ENCODE data around the gene TCF7L2.

The TCF7L2 gene

DNA sequence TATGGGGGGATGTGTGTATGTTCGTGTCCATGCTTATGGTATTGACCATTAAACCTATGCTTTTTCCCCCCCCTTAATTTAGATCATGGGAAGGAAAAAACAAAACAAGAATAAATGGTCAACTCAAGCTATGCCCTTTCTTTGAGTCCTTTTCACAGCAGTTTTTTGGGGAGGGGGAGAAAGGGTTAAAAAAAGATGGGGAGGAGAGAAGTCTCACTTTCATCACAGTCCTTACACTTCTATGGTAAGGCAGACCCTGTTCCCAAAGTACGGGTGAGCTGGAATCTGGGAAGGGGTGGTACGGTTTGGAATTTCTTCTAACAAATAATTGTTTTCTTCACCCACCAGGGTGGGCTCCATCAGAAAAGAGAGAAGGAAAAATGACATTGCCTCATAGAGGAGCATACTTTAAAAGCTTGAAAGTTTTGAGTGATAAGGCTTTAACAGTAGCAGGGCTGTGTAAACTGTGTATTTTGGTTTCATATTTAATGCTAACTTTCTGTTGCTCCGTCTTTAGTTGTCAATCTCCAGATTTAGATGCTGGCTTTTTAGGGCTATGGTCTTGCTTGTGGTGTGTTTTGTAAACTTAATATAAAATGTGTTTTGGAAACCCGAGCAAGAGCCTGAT, 180.1 kb downstream of the TCF7L2 start:
- DNase-seq = no peak

- peak; percentile 93 for DNase-seq
Observed at GRCh38 chr10:113131613-113132261, 181.7 kb downstream of the TCF7L2 start.

GRCh38 chr10:113132591-113133121, 182.6 kb downstream of the TCF7L2 start:
- DNase-seq = peak; percentile 79

DNA sequence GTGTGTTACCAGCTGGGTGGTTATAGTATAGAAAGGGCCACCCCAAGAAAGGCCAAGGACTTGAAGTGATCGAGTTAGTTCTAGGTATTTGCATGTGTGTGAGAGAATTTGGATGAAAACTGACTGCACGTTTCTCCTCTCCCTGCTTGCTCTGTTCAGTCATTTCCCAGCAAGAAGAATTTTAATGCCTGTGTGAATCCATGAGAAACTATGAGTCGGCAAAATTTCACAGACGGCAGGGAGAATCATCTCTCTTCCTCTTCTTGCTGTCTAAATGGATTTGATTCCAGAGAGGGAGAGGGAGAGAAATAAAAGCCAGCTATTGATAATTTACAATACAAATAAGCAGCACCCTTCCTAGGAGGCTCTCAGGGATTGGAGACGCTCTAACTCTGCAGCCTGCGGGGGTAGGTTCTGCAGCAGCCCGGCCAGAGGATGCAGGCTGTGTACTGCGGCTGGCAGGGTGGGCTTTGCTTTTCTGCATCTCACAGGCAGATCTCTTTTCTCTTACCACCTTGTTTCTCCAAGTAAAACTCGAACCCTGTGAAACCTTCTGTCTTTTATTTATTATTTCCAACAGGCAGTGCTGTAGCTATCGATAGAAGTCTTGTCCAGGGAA, 183.6 kb downstream of the TCF7L2 start:
- DNase-seq = peak; percentile 81

DNA sequence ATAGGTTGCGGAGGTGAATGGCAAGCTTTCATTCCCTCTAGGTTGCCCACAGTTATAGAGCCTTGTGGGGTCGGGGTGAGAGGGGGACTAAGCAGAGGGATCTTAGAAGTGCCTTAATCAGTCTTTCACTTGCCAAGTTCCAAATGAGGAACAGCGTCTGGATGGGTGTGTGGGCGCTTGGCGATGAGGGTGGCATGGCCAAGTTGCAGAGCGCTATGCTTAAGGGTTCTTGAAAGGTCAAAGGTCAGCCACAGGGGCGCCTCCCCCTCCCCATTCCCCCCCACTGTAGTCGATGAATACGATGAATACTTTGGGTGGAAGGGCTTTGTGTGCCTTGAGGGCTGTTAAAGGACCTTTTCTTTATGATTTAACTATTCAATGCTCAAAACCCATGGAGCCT, 185.0 kb downstream of the TCF7L2 start:
- no peak for DNase-seq

- no peak for DNase-seq
Observed at GRCh38 chr10:113137941-113138685, 188.1 kb downstream of the TCF7L2 start.

GRCh38 chr10:113138937-113139585, 189.0 kb downstream of the TCF7L2 start:
- DNase-seq = no peak

GRCh38 chr10:113139699-113140098, 189.7 kb downstream of the TCF7L2 start:
- DNase-seq = peak; percentile 35

- no peak for DNase-seq
Observed at GRCh38 chr10:113140143-113141011, 190.3 kb downstream of the TCF7L2 start.

DNA sequence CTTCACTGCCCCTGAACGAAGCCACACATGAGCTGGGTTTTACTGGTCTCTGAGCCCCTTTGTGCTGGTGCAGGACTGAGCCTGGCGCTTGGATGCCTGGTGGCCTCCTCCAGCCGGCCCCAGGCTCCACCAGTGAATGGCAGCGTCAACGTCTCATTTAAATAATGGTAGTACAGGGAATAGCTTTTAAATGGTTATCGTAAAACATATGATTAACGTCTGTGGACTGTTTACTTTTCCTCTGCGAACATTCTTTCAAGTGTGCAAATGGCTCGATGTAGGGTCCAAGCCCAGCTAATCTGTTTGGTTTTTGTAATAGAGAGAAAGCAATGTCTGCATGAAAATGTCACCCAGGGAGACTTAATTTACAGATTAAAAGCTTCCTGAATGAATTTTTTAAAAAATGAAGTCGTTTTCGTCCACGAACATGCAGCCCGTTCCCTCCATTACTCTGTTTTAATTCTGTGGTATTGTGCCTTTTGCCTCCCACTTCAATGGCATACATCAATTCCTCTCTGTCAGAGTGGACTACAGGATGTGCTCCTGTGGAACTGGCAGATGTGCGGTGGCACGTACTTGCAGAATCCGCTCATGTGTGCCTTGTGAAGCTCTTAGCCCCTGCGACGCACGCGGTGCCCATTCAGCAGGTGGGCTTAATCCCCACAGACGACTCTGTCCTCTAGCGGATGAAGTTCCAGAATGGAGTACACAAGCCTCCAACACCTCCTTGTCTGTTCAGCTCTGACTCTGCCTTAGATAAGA, 192.7 kb downstream of the TCF7L2 start:
- DNase-seq = no peak

- DNase-seq = no peak
Observed at GRCh38 chr10:113144576-113144975, 194.5 kb downstream of the TCF7L2 start.

GRCh38 chr10:113148071-113148825, 198.2 kb downstream of the TCF7L2 start:
- DNase-seq = peak; percentile 25

- DNase-seq = peak; percentile 55
Observed at GRCh38 chr10:113148901-113149300, 198.9 kb downstream of the TCF7L2 start.

DNA sequence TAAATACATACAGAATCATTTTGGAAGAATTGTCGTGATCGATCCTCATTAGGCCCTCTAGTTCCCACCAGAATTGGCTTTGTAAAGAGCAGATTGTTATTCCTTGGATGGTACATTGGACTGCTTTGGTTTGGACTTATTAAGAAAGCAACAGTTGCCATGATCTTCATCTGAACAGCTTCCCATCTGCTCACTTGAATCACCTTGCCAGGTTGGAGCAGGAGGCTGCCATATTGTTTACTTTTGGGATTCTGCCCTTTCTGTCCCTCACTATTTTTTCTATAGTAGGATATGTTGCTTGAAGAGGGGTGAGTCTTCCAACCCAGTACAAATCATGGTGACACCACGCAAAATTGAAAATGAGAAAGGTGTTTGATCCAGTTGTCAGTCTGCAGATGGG, 199.6 kb downstream of the TCF7L2 start:
- no peak for DNase-seq

GRCh38 chr10:113151190-113151666, 201.2 kb downstream of the TCF7L2 start:
- DNase-seq = no peak

GRCh38 chr10:113153493-113154102, 203.6 kb downstream of the TCF7L2 start:
- peak; percentile 48 for DNase-seq

DNA sequence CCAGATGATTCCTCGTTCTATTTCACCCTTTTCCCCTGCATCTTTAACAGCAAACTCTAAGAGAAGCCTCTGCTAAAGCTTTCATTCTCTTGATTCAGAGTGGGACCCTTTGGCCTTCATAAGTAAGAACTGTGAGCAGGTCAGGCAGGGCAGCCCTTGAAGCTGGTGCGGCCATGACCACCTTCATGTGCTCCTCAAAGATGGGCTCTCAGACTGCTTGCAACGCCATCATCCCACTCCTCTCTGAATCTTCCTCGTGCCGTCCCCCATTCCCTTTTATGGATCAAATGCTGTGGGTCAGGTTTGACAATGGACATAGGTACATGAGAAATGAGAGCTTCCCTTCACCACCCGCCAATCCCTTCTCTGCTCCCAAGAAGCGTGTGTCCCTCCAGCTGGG, 207.4 kb downstream of the TCF7L2 start:
- DNase-seq = no peak

GRCh38 chr10:113158183-113158582, 208.1 kb downstream of the TCF7L2 start:
- peak; percentile 44 for DNase-seq

- DNase-seq = no peak
Observed at GRCh38 chr10:113159563-113159962, 209.5 kb downstream of the TCF7L2 start.

DNA sequence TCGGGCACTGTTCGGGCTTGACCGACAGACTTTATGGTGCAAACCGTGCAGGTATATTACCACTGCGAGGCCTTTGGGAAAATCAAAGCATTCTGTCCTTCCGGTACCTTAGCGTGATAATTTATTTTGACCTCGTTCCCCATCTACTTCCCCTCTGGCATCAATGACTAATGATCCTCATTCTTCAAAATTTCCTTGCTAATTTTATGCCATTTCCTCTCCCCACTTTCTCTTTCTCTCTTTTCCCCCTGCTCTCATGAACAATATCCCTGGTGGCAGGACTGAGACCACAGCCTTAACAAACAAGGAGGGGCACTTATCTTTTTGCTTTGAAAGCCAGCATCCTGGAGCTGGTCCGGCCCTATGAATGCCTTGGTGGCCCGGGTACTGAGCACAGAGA, 210.6 kb downstream of the TCF7L2 start:
- no peak for DNase-seq
